ENCODE data around the gene XYLT1.

Gene XYLT1

DNA sequence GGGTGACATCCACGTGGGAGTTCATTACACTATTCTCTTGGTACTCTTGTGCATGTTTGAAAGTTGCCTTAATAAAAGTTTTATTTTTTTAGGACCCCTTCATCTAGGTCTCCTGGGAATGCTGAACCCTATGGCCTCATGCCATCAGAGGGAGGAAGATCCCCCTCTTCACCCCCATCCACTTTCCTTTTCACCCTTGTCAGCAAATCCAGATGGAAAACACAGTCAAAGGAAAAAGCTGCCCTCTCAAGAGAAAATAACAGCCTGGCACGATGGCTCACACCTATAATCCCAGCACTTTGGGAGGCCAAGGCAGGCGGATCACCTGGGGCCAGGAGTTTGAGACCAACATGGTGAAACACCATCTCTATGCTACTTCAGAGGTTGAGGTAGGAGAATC, 274.2 kb downstream of the XYLT1 start:
- no peak overlapping the region for H3K4me2 ChIP-seq (ENCODE audit: low read depth, low read length, poor library complexity, severe bottlenecking)
- no peaks in the 10 kb centered on the region for H3K9me2 ChIP-seq (replicated peaks; ENCODE audit: low read depth, low read length)
- H3F3A ChIP-seq (ENCODE audit: low read depth): no peaks in the 10 kb centered on the region
- no peak overlapping the region for H3K4me3 ChIP-seq (ENCODE audit: low read length, poor library complexity, severe bottlenecking)
- H3K9ac ChIP-seq (ENCODE audit: low read depth, low read length, poor library complexity, severe bottlenecking): no peak overlapping the region
- TF ChIP-seq, protein P1, sequence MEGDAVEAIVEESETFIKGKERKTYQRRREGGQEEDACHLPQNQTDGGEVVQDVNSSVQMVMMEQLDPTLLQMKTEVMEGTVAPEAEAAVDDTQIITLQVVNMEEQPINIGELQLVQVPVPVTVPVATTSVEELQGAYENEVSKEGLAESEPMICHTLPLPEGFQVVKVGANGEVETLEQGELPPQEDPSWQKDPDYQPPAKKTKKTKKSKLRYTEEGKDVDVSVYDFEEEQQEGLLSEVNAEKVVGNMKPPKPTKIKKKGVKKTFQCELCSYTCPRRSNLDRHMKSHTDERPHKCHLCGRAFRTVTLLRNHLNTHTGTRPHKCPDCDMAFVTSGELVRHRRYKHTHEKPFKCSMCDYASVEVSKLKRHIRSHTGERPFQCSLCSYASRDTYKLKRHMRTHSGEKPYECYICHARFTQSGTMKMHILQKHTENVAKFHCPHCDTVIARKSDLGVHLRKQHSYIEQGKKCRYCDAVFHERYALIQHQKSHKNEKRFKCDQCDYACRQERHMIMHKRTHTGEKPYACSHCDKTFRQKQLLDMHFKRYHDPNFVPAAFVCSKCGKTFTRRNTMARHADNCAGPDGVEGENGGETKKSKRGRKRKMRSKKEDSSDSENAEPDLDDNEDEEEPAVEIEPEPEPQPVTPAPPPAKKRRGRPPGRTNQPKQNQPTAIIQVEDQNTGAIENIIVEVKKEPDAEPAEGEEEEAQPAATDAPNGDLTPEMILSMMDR (conservative IDR thresholded peaks at IDR 0.05; ENCODE audit: low read length): no peak
- TF ChIP-seq EZH2phosphoT487 (IDR thresholded peaks at IDR 0.05; ENCODE audit: borderline replicate concordance): no peak
- 0 out of 2 replicates have a peak, but pooled peaks cover 8% of the 10 kb centered on the region for H3K79me2 ChIP-seq (ENCODE audit: insufficient read depth, low read length)
- H4K20me1 ChIP-seq (ENCODE audit: insufficient read depth, low read length, poor library complexity, severe bottlenecking): peaks cover 14% of the 10 kb centered on the region
- H3K36me3 ChIP-seq (ENCODE audit: insufficient read depth, low read length): peaks cover 95% of the 10 kb centered on the region; the same call in 1 of the 2 replicates
- H3K4me1 ChIP-seq (ENCODE audit: insufficient read depth, low read length, poor library complexity, severe bottlenecking): no peaks in the 10 kb centered on the region
- no peaks in the 10 kb centered on the region for H3K9me3 ChIP-seq (ENCODE audit: insufficient read depth, low read depth, low read length)
- H3K27me3 ChIP-seq (ENCODE audit: insufficient read depth, low read length, poor library complexity, severe bottlenecking): no peaks in the 10 kb centered on the region
- no peak overlapping the region for H2AFZ ChIP-seq (ENCODE audit: low read length)

DNA sequence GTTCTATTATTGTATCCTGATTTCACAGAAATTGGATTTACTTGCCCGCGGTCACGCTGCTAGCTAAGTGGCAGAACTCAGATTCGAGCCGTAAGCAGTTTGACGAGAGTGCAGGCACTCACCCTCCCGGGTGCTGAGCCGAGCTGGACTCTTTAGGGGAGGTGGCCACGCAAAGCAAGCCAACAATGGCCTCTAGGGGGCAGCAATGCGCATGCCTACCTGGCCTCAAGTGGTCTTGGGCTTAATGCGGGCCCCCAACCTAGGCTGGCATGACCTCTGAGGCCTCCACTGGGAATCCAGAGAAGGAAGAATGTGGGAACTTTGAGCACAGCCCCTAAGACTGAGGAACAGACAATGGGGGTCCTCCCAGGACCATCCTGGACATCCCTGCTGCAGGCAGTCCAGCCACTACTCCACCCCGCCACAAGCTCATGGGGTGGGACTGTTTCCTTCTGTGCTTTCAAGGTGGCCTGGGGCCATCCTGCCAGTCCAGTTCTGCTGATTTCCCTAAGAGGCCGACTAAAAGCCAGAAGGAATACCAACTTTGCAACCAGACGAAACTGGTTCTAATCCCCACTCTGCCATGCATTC, 276.5 kb downstream of the XYLT1 start:
- Histone ChIP-seq H4K20me1 (ENCODE audit: insufficient read depth, low read length, poor library complexity, severe bottlenecking) (peaks cover 9% of the 10 kb centered on the region), H3K79me2 (ENCODE audit: insufficient read depth, low read length) (0 out of 2 replicates have a peak, but pooled peaks cover 3% of the 10 kb centered on the region), H3K4me1 (ENCODE audit: insufficient read depth, low read length, poor library complexity, severe bottlenecking) (no peaks in the 10 kb centered on the region), H3K4me2 (ENCODE audit: low read depth, low read length, poor library complexity, severe bottlenecking) (no peak overlapping the region), H3K9ac (ENCODE audit: low read depth, low read length, poor library complexity, severe bottlenecking) (no peak overlapping the region), H3K27me3 (ENCODE audit: insufficient read depth, low read length, poor library complexity, severe bottlenecking) (no peaks in the 10 kb centered on the region), H2AFZ (ENCODE audit: low read length) (no peak overlapping the region), H3K36me3 (ENCODE audit: insufficient read depth, low read length) (peaks cover 95% of the 10 kb centered on the region; the same call in 1 of the 2 replicates), H3K9me3 (ENCODE audit: insufficient read depth, low read depth, low read length) (no peaks in the 10 kb centered on the region), H3K4me3 (ENCODE audit: low read length, poor library complexity, severe bottlenecking) (no peak overlapping the region), H3F3A (ENCODE audit: low read depth) (no peaks in the 10 kb centered on the region), H3K9me2 (replicated peaks; ENCODE audit: low read depth, low read length) (no peaks in the 10 kb centered on the region)
- TF ChIP-seq, protein P1 (conservative IDR thresholded peaks at IDR 0.05; ENCODE audit: low read length): peak; percentile 90
- no peak for TF ChIP-seq EZH2phosphoT487 (IDR thresholded peaks at IDR 0.05; ENCODE audit: borderline replicate concordance)

DNA sequence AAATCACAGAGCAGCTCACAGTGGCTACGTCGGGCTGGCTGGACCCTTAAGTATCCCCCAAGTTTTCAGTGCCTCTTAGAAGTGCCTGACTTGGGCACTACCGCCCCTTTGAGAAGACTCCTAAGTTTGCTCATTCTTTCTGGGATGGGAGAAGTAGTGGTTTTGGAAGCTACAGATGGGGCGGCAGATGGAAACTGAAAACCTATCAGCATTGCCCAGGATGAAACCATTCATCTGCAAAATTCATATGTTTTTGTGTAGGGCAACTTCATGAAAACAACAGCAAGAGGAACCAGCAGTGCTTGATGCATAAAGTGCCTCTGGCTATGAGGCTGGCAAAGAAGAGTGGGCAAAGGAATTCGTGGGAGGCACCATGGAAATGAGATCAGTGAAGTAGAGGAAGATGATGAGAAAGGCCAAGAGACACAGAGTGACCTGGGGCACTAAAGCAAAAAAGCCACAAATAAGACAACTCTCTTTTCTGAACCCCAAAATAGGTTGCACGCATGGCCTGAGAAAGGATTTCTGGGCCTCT, 277.1 kb downstream of the XYLT1 start:
- TF ChIP-seq, protein P1 (conservative IDR thresholded peaks at IDR 0.05; ENCODE audit: low read length): no peak
- no peak for TF ChIP-seq EZH2phosphoT487 (IDR thresholded peaks at IDR 0.05; ENCODE audit: borderline replicate concordance)
- Histone ChIP-seq H2AFZ (ENCODE audit: low read length) (no peak overlapping the region), H3K4me2 (ENCODE audit: low read depth, low read length, poor library complexity, severe bottlenecking) (no peak overlapping the region), H3K79me2 (ENCODE audit: insufficient read depth, low read length) (0 out of 2 replicates have a peak, but pooled peaks cover 3% of the 10 kb centered on the region), H3K9me2 (replicated peaks; ENCODE audit: low read depth, low read length) (no peaks in the 10 kb centered on the region), H3K9me3 (ENCODE audit: insufficient read depth, low read depth, low read length) (no peaks in the 10 kb centered on the region), H4K20me1 (ENCODE audit: insufficient read depth, low read length, poor library complexity, severe bottlenecking) (peaks cover 9% of the 10 kb centered on the region), H3K4me3 (ENCODE audit: low read length, poor library complexity, severe bottlenecking) (no peak overlapping the region), H3K27me3 (ENCODE audit: insufficient read depth, low read length, poor library complexity, severe bottlenecking) (no peaks in the 10 kb centered on the region), H3K36me3 (ENCODE audit: insufficient read depth, low read length) (peaks cover 95% of the 10 kb centered on the region; the same call in 1 of the 2 replicates), H3K4me1 (ENCODE audit: insufficient read depth, low read length, poor library complexity, severe bottlenecking) (no peaks in the 10 kb centered on the region), H3F3A (ENCODE audit: low read depth) (no peaks in the 10 kb centered on the region), H3K9ac (ENCODE audit: low read depth, low read length, poor library complexity, severe bottlenecking) (no peak overlapping the region)

All from Loucy (cell line).